Skin epidermis (tissue), 12 donors: Measurements from ENCODE around the gene POLQ.
A peak's percentile ranks its signal among the peaks of the same experiment; 100 is the strongest.
"Not testable (repeated sequence)": the region's sequence is repeated elsewhere in the genome, so short reads cannot be mapped to it uniquely, and the experiment has no call there.

Experiments
- H3K27ac ChIP-seq, 21 experiments: fragments of 200-600 bp; sonication (generic) in 11 of 21; one replicate each; pipeline ENCODE4 v1.5.0; 2020; ENCODE audit warnings: mild to moderate bottlenecking in 3 of 21, inconsistent platforms in 2 of 21, moderate library complexity in 2 of 21
- H3K4me3 ChIP-seq, 7 experiments: fragments of 200-600 bp; sonication (generic) in 2 of 7; one replicate each; pipeline ENCODE4 v1.5.0; 2020; ENCODE audit warnings: inconsistent platforms in 2 of 7, mild to moderate bottlenecking in 2 of 7, moderate library complexity in 1 of 7

The POLQ gene

GRCh38 chr3:121436074-121436473 is 109.7 kb downstream of the POLQ start:
- Histone ChIP-seq H3K27ac (no peak overlapping the region), H3K4me3 (no peak overlapping the region)

DNA sequence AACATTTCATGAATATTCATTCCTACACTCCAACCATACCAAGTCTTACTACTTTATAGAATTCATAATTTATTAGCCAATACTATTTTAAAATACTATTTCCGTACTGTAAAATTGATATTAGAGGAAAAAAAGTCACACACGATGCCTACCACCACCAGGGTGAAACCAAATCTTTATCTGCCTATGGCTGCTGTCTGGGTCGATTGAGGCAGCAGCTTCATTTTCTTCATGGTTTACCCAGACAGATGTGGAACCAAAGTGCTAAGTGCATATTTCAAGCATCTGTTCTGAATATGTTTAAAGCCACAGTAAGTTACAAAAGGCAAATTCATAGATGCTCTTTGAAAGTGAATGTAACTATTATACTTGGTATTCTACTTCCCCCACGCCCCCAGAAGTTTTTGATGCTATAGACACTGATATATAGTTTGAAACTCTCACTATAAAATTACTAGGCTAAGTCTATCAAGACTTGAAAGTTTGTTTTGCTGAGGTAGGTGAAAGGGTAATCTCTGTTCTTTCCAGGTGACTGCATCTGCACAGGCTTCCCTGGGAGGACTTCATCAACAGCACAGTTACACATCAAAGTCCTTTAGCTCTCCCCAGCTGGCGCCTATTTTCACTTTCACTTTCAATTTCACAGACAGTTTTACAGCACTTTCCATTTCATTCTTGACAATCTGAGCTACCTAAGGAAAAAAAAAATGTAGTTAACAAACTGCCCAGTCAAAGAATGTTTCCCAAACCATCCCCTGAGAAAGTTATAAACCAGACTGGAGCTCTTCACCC is 113.9 kb downstream of the POLQ start:
- Histone ChIP-seq H3K27ac (peak overlapping the region in 6 of 21 experiments; percentile 1 to 61 (median 21)), H3K4me3 (peak overlapping the region in 3 of 7 experiments; percentile 7 to 19 (median 10))

GRCh38 chr3:121430664-121431215 is 115.0 kb downstream of the POLQ start:
- Histone ChIP-seq H3K4me3 (no peak overlapping the region), H3K27ac (no peak overlapping the region)

- H3K27ac ChIP-seq: no peak overlapping the region
Observed at GRCh38 chr3:121424549-121424948, 121.2 kb downstream of the POLQ start.

DNA sequence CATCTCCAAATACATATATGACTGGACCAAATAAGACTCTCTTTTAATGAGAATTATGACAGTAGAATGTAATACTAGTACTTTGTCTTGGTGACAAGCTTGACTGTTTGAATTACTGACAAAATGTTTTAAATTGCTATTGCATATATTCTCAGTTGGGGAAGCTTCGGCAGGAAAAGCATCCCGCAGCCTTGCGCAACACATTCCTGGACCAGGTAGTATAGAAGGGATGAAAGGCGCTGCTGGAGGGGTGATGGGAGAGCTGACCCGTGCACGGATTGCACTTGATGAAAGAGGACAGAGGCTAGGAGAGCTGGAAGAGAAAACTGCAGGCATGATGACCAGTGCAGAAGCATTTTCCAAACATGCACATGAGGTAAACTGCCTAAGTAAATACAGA is 127.6 kb downstream of the POLQ start:
- no peak overlapping the region for H3K27ac ChIP-seq
- H3K4me3 ChIP-seq: no peak overlapping the region

More at GRCh38 chr3:121424549-121424948, 121.2 kb downstream of the POLQ start:
- H3K4me3 ChIP-seq: no peak overlapping the region

- H3K4me3 ChIP-seq: no peak overlapping the region
- no peak overlapping the region for H3K27ac ChIP-seq
Observed at GRCh38 chr3:121414924-121415323, 130.9 kb downstream of the POLQ start.

DNA sequence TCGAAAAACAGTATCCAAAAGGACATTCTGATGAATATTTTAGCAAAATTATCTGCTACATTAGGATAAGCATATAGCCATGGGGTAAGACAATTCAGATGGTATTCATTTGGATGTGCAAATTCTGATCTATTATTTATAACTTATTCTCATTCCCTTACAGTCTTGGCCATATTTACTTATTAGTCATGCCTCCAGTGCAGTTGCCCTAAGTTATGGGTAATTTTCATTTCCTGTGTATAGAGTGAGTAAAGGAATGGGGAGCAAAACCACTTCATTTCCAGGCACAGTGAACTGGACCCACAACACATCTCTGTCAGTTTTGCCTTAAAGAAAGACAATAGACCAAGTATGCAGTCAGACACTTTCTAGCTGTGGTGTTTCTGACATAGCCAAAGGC is 134.3 kb downstream of the POLQ start:
- Histone ChIP-seq H3K27ac (no peak overlapping the region), H3K4me3 (no peak overlapping the region)

DNA sequence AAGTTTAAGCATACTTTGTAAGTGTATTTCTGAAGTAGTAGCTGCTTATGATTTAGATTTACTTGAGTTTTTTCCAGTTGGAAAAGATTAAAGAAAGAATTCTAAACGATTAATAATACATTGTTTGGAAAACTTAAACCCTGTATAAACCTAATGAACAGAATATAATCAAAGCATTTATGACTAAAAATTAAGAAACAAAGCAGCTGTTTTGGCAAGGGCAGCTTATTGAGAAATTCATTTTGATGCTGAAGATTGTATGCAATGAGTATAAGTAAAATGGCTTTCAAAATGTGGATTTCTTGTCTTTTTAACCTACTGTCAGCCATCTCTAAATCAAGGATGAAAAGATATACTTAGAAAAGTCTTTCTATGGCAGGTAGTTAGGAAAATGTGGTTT is 140.2 kb downstream of the POLQ start:
- Histone ChIP-seq H3K4me3 (no peak overlapping the region), H3K27ac (no peak overlapping the region)

- Histone ChIP-seq H3K4me3 (no peak overlapping the region), H3K27ac (no peak overlapping the region)
Observed at GRCh38 chr3:121399820-121400219, 146.0 kb downstream of the POLQ start.

DNA sequence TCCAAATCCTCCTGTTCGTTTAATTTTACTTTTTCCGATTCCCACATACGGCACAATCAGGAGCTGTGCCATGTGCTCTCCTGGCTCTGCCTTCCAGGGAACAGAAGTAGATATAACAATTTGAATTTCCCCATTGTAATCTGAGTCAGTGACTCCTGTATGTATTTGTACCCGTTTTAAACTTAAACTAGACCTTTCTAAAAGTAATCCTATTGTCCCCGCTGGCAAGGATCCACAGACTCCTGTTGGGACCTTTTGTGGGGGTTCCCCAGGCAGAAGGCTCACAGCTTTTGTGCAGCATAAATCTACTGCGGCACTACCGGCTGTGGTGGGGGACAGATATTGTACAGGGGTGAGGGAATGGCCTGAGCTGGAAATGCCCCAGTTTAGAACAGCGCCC is 147.7 kb downstream of the POLQ start:
- not testable (repeated sequence) for H3K27ac ChIP-seq, H3K4me3 ChIP-seq

DNA sequence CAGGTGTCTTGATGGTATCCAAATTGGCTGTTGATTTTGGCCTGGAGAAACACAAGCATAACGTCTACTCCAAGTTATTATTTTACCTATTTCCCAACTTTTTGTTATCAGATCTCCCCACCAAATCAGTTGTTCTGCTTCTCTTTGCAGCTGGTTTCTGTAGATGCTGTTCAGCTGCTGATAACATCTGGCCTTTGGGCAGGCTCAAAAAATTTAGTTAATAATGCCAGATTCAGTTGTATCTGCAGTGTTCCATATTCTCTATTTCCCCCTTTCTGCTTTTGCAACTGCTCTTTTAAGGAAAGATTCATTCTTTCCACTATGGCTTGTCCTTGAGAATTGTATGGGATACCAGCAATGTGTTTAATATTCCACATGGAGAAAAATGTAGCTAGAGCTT is 149.8 kb downstream of the POLQ start:
- H3K27ac ChIP-seq: not testable (repeated sequence)

GRCh38 chr3:121388308-121388707 is 157.5 kb downstream of the POLQ start:
- not testable (repeated sequence) for H3K4me3 ChIP-seq, H3K27ac ChIP-seq

More for the DNA sequence above, 149.8 kb downstream of the POLQ start:
- H3K4me3 ChIP-seq: not testable (repeated sequence)
